GM13976 (cell line): ENCODE data around the gene PIGH.

Source experiments
- DNase-seq: peaks from one replicate; pipeline ENCODE4 v3.0.0; 2012; ENCODE audit warnings: low spot score
- CTCF ChIP-seq: IDR thresholded peaks from 2 replicates; pipeline ENCODE4 v1.5.1; 2012; ENCODE audit warnings: borderline replicate concordance, mild to moderate bottlenecking; ENCODE audit not compliant: insufficient read depth; ENCODE audit errors: extremely low read depth, missing control alignments, control extremely low read depth
- in situ Hi-C: fragments of 300-500 bp; cut with MboI; formaldehyde crosslinking; loops from one replicate; pipeline ENCODE4 v1.12.0; 2022; ENCODE audit warnings: low sequenced_read_pairs, mixed read lengths, inconsistent platforms; ENCODE audit not compliant: unreplicated experiment

The PIGH gene

GRCh38 chr14:67580336-67581171, 19.5 kb downstream of the PIGH start:
- TF ChIP-seq CTCF = no peak
- DNase-seq = no peak
- in situ Hi-C loops = loop anchor here (10.0 kb wide), 2 partner anchors 124 to 156 kb away; partner anchors contain the start of gene RDH12

- in situ Hi-C loops = loop anchor here (10.0 kb wide), 2 partner anchors 125 to 155 kb away; partner anchors contain the start of gene RDH12
- no peak for DNase-seq
- no peak for TF ChIP-seq CTCF
Observed at GRCh38 chr14:67579636-67580035, 20.4 kb downstream of the PIGH start.

- TF ChIP-seq CTCF = no peak
- no peak for DNase-seq
Observed at GRCh38 chr14:67579040-67579439, 21.0 kb downstream of the PIGH start.

GRCh38 chr14:67577909-67578749, 21.9 kb downstream of the PIGH start:
- TF ChIP-seq CTCF = no peak
- in situ Hi-C loops = no loop called here
- DNase-seq = no peak

More at GRCh38 chr14:67579040-67579439, 21.0 kb downstream of the PIGH start:
- in situ Hi-C loops = no loop called here

GRCh38 chr14:67577181-67577808, 22.8 kb downstream of the PIGH start:
- in situ Hi-C loops = no loop called here
- DNase-seq = no peak
- no peak for TF ChIP-seq CTCF
